BLaER1 treated with 17β-estradiol and CSF1 and Interleukin-3, amounts not matched to agents 10 nM and 100 nM (cell line): ENCODE measurements around the gene DOCK11.

Source experiments
- H3K27ac ChIP-seq, 11 experiments: shearing (Covaris generic); formaldehyde crosslinking; 2 replicates each; pipeline ENCODE4 v1.8.1; 2022
- H3K27me3 ChIP-seq, 11 experiments: shearing (Covaris generic); formaldehyde crosslinking; 2 replicates each; pipeline ENCODE4 v1.8.1; 2022
- H3K36me3 ChIP-seq, 11 experiments: shearing (Covaris generic); formaldehyde crosslinking; 2 replicates each; pipeline ENCODE4 v1.8.1; 2022
- H3K4me1 ChIP-seq, 10 experiments: shearing (Covaris generic); formaldehyde crosslinking; 2 replicates each; pipeline ENCODE4 v1.8.1; 2022
- H3K4me2 ChIP-seq, 11 experiments: shearing (Covaris generic); formaldehyde crosslinking; 2 replicates each; pipeline ENCODE4 v1.8.1; 2022
- H3K4me3 ChIP-seq, 10 experiments: shearing (Covaris generic); formaldehyde crosslinking; 2 replicates each; pipeline ENCODE4 v1.8.1; 2022
- H3K9ac ChIP-seq, 11 experiments: shearing (Covaris generic); formaldehyde crosslinking; 2 replicates each; pipeline ENCODE4 v1.8.1; 2022
- H3K9me3 ChIP-seq, 11 experiments: shearing (Covaris generic); formaldehyde crosslinking; replicated peaks in 1 of 11; 2 replicates each; pipeline ENCODE4 v1.8.1; 2022
- H4K20me1 ChIP-seq, 11 experiments: shearing (Covaris generic); formaldehyde crosslinking; 2 replicates each; pipeline ENCODE4 v1.8.1; 2022
- Cebpa-rat ChIP-seq, 11 experiments: shearing (Covaris generic); IDR thresholded peaks; 2 replicates each; pipeline ENCODE4 v1.8.1; 2022

DOCK11 gene

GRCh38 chrX:118558926-118559325 is 63.3 kb downstream of the DOCK11 start:
- Histone ChIP-seq H3K4me1 (peaks cover 0 to 50% (median 7%) of the 10 kb centered on the region in 10 experiments; a peak in 10 of 20 replicates), H3K27ac (no peak overlapping the region), H3K4me2 (peak overlapping the region in 4 of 11 experiments; percentile 10 to 46 (median 37); a peak in 6 of 22 replicates), H3K9me3 (no peaks in the 10 kb centered on the region), H4K20me1 (peaks cover 0 to 28% (median 0%) of the 10 kb centered on the region in 11 experiments; a peak in 3 of 22 replicates), H3K9ac (no peak overlapping the region), H3K27me3 (no peaks in the 10 kb centered on the region), H3K4me3 (no peak overlapping the region), H3K36me3 (peaks cover 23 to 68% (median 50%) of the 10 kb centered on the region in 11 experiments; a peak in 20 of 22 replicates)
- no peak for TF ChIP-seq Cebpa-rat (IDR thresholded peaks at IDR 0.05)

GRCh38 chrX:118560489-118560888 is 64.9 kb downstream of the DOCK11 start:
- Histone ChIP-seq H3K9me3 (no peaks in the 10 kb centered on the region), H3K4me1 (peaks cover 0 to 56% (median 8%) of the 10 kb centered on the region in 10 experiments; a peak in 13 of 20 replicates), H3K27me3 (no peaks in the 10 kb centered on the region), H4K20me1 (peaks cover 0 to 39% (median 0%) of the 10 kb centered on the region in 11 experiments; a peak in 3 of 22 replicates), H3K27ac (no peak overlapping the region), H3K4me2 (no peak overlapping the region), H3K4me3 (no peak overlapping the region), H3K9ac (no peak overlapping the region), H3K36me3 (peaks cover 25 to 68% (median 43%) of the 10 kb centered on the region in 11 experiments; a peak in 20 of 22 replicates)
- TF ChIP-seq Cebpa-rat (IDR thresholded peaks at IDR 0.05): no peak

- Histone ChIP-seq H3K27ac (0 out of 22 replicates have a peak overlapping the region, but pooled peaks of 1 of the 11 experiments have one; percentile 17), H3K4me2 (peak overlapping the region in 4 of 11 experiments; percentile 13 to 51 (median 28); a peak in 6 of 22 replicates), H3K4me3 (no peak overlapping the region), H3K9me3 (no peaks in the 10 kb centered on the region), H3K9ac (no peak overlapping the region), H3K4me1 (peaks cover 0 to 49% (median 12%) of the 10 kb centered on the region in 10 experiments; a peak in 14 of 20 replicates), H4K20me1 (peaks cover 0 to 39% (median 0%) of the 10 kb centered on the region in 11 experiments; a peak in 3 of 22 replicates), H3K36me3 (peaks cover 24 to 77% (median 52%) of the 10 kb centered on the region in 11 experiments; a peak in 21 of 22 replicates), H3K27me3 (no peaks in the 10 kb centered on the region)
- TF ChIP-seq Cebpa-rat (IDR thresholded peaks at IDR 0.05): no peak
These were observed 67.1 kb downstream of the DOCK11 start for GRCh38 chrX:118562582-118563164.

GRCh38 chrX:118564498-118564897 is 68.9 kb downstream of the DOCK11 start:
- Histone ChIP-seq H3K4me2 (no peak overlapping the region), H3K4me3 (no peak overlapping the region), H3K9ac (no peak overlapping the region), H3K36me3 (peaks cover 28 to 88% (median 58%) of the 10 kb centered on the region in 11 experiments; a peak in 21 of 22 replicates), H4K20me1 (peaks cover 0 to 22% (median 0%) of the 10 kb centered on the region in 11 experiments; a peak in 2 of 22 replicates), H3K4me1 (peaks cover 0 to 35% (median 11%) of the 10 kb centered on the region in 10 experiments; a peak in 12 of 20 replicates), H3K27ac (no peak overlapping the region), H3K27me3 (no peaks in the 10 kb centered on the region), H3K9me3 (no peaks in the 10 kb centered on the region)
- no peak for TF ChIP-seq Cebpa-rat (IDR thresholded peaks at IDR 0.05)

GRCh38 chrX:118565853-118566252 is 70.2 kb downstream of the DOCK11 start:
- Histone ChIP-seq H3K4me2 (peak overlapping the region in 4 of 11 experiments; percentile 7 to 57 (median 16); a peak in 5 of 22 replicates), H4K20me1 (peaks cover 0 to 14% (median 0%) of the 10 kb centered on the region in 11 experiments; a peak in 1 of 22 replicates), H3K4me1 (peaks cover 0 to 34% (median 11%) of the 10 kb centered on the region in 10 experiments; a peak in 12 of 20 replicates), H3K27me3 (no peaks in the 10 kb centered on the region), H3K27ac (no peak overlapping the region), H3K9me3 (no peaks in the 10 kb centered on the region), H3K36me3 (peaks cover 38 to 91% (median 61%) of the 10 kb centered on the region in 11 experiments), H3K9ac (no peak overlapping the region), H3K4me3 (no peak overlapping the region)
- TF ChIP-seq Cebpa-rat (IDR thresholded peaks at IDR 0.05): no peak

- no peaks in the 10 kb centered on the region for H3K27me3 ChIP-seq
- H3K4me2 ChIP-seq: peak overlapping the region in 2 of 11 experiments; percentile 22 to 57; a peak in 2 of 22 replicates
- H3K4me1 ChIP-seq: peaks cover 0 to 32% (median 11%) of the 10 kb centered on the region in 10 experiments; a peak in 12 of 20 replicates
- no peak overlapping the region for H3K9ac ChIP-seq
- peaks cover 38 to 91% (median 63%) of the 10 kb centered on the region in 11 experiments for H3K36me3 ChIP-seq
- no peaks in the 10 kb centered on the region for H3K9me3 ChIP-seq
- no peak for TF ChIP-seq Cebpa-rat (IDR thresholded peaks at IDR 0.05)
- H4K20me1 ChIP-seq: peaks cover 0 to 14% (median 0%) of the 10 kb centered on the region in 11 experiments; a peak in 1 of 22 replicates
- no peak overlapping the region for H3K4me3 ChIP-seq
- no peak overlapping the region for H3K27ac ChIP-seq
These were observed 70.7 kb downstream of the DOCK11 start for GRCh38 chrX:118566359-118566758.

GRCh38 chrX:118569676-118570075 is 74.1 kb downstream of the DOCK11 start:
- no peaks in the 10 kb centered on the region for H3K9me3 ChIP-seq
- TF ChIP-seq Cebpa-rat (IDR thresholded peaks at IDR 0.05): no peak
- peaks cover 0 to 7% (median 0%) of the 10 kb centered on the region in 11 experiments; a peak in 1 of 22 replicates for H4K20me1 ChIP-seq

GRCh38 chrX:118570209-118570608 is 74.6 kb downstream of the DOCK11 start:
- no peak overlapping the region for H3K9ac ChIP-seq

More at GRCh38 chrX:118569676-118570075, 74.1 kb downstream of the DOCK11 start:
- Histone ChIP-seq H3K9ac (no peak overlapping the region), H3K4me2 (no peak overlapping the region), H3K36me3 (peaks cover 48 to 91% (median 71%) of the 10 kb centered on the region in 11 experiments), H3K27ac (no peak overlapping the region), H3K4me1 (peaks cover 0 to 14% (median 2%) of the 10 kb centered on the region in 10 experiments; a peak in 6 of 20 replicates), H3K27me3 (no peaks in the 10 kb centered on the region), H3K4me3 (no peak overlapping the region)

GRCh38 chrX:118571836-118572235 is 76.2 kb downstream of the DOCK11 start:
- H3K9ac ChIP-seq: no peak overlapping the region
- no peak overlapping the region for H3K4me3 ChIP-seq
- no peaks in the 10 kb centered on the region for H3K27me3 ChIP-seq
- no peak overlapping the region for H3K4me2 ChIP-seq
- no peak overlapping the region for H3K27ac ChIP-seq
- 0 out of 22 replicates have a peak, but pooled peaks cover 0 to 4% (median 0%) of the 10 kb centered on the region in 11 experiments for H4K20me1 ChIP-seq
- no peak for TF ChIP-seq Cebpa-rat (IDR thresholded peaks at IDR 0.05)
- no peaks in the 10 kb centered on the region for H3K4me1 ChIP-seq
- H3K36me3 ChIP-seq: peaks cover 56 to 87% (median 76%) of the 10 kb centered on the region in 11 experiments
- H3K9me3 ChIP-seq: no peaks in the 10 kb centered on the region

More at GRCh38 chrX:118570209-118570608, 74.6 kb downstream of the DOCK11 start:
- no peak overlapping the region for H3K27ac ChIP-seq
- H3K4me1 ChIP-seq: peaks cover 0 to 13% (median 0%) of the 10 kb centered on the region in 10 experiments; a peak in 5 of 20 replicates
- no peaks in the 10 kb centered on the region for H3K27me3 ChIP-seq
- 0 out of 22 replicates have a peak, but pooled peaks cover 0 to 4% (median 0%) of the 10 kb centered on the region in 11 experiments for H4K20me1 ChIP-seq
- no peak overlapping the region for H3K4me2 ChIP-seq
- H3K36me3 ChIP-seq: peaks cover 50 to 88% (median 68%) of the 10 kb centered on the region in 11 experiments
- no peak for TF ChIP-seq Cebpa-rat (IDR thresholded peaks at IDR 0.05)
- no peaks in the 10 kb centered on the region for H3K9me3 ChIP-seq
- no peak overlapping the region for H3K4me3 ChIP-seq
